NCI-H2107 treated with DMSO at 0.1 percent for 48 hours (cell line): Measurements from ENCODE around the gene TMEM156.

Source experiments
- DNase-seq: peaks from one replicate; lab custom pipeline; 2025; ENCODE audit not compliant: unreplicated experiment; lab: John Stamatoyannopoulos, UW

Gene TMEM156, protein sequence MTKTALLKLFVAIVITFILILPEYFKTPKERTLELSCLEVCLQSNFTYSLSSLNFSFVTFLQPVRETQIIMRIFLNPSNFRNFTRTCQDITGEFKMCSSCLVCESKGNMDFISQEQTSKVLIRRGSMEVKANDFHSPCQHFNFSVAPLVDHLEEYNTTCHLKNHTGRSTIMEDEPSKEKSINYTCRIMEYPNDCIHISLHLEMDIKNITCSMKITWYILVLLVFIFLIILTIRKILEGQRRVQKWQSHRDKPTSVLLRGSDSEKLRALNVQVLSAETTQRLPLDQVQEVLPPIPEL

DNA sequence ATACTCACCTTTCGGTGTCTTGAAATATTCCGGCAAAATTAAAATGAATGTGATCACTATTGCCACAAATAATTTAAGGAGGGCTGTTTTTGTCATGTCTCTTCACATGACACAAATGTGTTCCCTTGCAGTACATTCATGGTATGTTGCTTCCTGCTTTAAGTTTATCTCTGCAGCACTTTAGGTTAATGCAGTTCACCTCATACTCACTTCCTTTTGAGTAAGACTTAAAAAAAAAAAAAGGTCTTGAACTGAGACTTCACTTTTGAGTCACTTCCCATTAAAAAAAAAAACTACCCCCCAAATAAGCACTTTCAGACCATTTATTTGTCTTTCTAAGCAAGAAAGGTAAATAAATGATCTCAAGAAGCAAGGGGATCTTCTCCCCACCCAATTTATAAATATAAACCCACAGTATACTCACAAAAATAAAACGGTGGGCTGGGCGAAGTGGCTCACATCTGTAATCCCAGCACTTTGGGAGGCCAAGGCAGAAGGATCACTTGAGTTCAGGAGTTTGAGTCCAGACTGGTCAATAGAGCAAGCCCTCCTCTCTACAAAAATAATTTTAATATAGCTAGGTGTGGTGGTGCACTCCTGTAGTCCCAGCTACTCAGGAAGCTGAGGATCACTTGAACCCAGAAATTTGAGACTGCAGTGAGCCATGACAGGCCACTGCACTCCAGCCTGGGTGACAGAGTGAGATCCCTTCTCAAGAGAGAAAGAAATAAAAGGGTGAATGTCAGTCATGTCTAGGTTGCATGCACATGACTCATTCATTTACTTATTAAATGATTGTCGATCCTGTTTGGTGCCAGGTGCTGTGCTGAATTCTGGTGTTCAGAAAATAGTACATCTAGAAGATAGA lies at the start of gene TMEM156:
TSS of gene TMEM156 (minus strand) at position 192 of the 868 bp plus-strand sequence. CDS start at position 96, 96 bp downstream.
- DNase-seq: no peak

DNA sequence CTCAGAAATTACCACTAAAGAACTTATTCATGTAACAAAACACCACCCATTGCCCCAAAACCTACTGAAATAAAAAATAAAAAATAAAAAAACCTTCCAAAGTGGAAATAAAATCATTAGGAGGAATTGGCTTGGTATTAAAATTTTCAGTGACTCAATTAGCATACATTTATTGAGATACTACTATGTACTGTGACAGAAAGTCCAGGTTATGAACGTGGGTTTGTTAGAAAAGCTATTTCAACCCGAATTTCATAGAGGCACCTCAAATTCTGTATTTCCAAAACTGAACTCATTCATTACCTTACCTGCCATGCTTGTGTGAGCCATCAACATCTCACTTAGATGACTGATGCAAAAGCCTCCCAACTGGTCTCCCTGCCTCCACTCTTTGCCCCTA lies 46.6 kb upstream of the TMEM156 start:
- no peak for DNase-seq

DNA sequence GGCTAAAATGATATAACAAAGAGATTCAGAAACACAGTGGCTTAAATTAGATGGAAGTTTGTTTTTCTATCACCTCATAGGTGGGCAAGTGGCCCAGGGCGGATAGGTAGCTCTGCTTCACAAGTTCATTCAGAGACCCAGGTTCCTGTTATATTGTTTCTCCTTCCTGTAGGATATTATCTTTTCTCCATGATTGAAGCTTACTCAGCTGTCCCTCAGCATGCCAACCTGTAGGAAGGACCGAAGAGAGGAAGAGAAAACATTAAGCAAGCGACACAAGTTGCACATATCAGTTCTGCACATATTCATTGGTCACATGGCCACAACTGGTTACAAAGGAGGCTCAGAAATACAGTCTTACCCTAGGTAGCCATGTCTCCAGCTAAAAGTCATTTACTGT lies 36.7 kb upstream of the TMEM156 start:
- DNase-seq: no peak

DNA sequence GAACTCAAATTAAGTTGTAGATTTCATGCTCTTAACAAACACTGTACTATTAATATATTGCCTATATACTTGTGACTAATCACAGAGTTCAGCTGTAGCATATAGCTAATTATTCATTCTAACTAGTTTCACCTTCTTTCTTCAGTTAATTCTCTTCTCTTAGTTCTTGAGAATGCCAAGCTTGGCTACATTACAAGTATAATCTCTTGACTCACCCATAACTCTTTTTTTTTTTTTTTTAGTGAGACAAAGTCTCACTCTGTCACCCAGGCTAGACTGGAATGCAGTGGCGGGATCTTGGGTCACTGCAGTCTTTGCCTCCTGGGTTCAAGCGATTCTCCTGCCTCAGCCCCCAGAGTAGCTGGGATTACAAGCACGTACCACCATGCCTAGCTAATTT lies 35.2 kb upstream of the TMEM156 start:
- DNase-seq: no peak

DNA sequence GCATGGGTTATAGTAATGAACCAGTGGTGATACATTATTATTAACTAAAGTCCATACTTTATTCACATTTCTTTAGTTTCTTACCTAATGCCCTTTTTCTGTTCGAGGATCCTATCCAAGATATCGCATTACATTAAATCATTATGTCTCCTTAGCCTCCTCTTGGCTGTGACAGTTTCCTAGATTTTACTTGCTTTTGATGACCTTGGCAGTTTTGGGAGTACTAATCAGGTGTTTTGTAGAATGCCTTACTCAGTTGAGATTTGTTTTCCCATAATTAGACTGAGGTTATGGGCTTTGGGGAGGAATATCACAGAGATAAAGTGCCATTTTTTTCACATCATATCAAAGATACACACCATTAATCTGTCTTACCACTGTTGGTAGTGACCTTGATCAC lies 34.8 kb upstream of the TMEM156 start:
- DNase-seq: no peak

DNA sequence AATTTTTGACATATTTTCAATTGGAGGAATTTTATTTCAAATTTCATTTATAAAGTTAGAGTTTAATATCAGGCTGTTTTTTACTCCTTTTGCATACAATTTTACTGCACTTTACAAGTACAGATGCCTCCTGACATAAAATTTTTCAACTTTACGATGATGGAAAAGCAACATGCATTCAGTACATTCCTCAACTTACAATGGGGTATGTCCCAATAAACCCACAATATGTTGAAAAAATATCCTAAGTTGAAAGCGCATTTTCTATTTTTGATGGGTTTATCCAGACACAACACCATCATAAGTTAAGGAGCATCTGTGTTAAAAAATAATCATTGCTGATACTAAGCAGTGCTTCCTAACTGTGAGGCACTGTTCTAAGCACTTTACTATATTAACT lies 34.2 kb upstream of the TMEM156 start:
- DNase-seq: no peak

DNA sequence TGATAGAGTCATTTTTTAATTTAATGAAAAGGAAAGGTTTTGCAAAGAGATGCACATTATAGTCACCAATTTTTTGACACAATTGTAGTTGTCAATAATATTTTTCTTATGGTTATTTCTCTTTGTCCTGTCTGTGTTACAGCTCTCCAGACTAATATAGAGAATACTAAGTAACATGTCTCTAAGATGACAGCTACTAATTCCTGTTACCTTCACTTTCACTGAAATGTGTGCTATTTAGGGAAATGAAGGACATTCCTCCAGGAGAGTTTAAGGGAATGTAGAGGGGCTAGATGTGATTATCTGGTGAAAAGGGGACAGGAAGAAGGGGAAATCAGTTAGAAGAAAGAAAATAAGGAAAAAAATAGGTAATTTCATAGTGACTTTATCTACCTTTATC lies 31.2 kb upstream of the TMEM156 start:
- DNase-seq: no peak

DNA sequence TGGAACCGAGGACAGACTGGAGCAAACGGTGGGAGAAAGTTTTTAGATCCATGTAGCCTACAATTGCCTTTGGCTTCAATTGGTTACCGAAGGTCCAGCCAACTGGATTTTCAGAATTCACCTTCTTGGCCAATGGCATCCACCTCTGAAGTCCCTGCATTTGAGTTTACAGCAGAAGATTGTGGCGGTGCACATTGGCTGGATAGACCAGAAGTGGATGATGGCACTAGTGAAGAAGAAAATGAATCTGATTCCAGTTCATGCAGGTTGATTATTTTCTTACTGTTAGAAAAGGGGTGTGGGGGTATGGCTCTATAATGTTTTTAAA lies 30.5 kb upstream of the TMEM156 start:
- no peak for DNase-seq

DNA sequence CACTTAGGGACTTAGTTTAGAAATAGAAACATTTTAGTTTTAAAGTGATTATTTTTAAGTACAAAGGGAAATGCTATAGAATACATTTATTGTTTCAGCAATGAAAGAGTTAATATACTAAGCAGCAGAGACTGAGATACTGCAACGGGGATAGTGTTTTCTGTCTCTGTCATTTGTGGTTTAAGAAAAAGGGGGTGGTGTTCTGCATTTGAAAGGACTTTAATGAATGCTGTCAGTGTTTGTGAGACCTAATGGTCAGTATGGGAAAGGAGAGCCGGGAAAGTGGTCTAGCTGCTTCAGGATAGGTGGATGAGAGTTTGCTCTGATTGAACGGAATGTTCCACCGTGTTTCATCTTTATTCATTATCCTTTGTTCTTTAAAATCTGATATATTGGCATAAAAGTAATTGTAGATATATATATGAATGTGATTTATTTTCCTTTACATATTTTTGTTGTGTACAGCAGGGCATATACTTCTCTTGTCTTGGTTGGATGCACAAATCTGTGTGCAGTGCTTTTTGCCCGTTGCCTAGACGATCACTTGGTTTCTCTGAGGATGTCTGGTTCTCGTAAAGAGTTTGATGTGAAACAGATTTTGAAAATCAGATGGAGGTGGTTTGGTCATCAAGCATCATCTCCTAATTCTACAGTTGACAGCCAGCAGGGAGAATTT lies 30.0 kb upstream of the TMEM156 start, which contains the start of gene KLHL5:
TSS of gene KLHL5 (plus strand) at position 139 of the 676 bp plus-strand sequence. CDS start at position 560, 421 bp downstream.
- no peak for DNase-seq

DNA sequence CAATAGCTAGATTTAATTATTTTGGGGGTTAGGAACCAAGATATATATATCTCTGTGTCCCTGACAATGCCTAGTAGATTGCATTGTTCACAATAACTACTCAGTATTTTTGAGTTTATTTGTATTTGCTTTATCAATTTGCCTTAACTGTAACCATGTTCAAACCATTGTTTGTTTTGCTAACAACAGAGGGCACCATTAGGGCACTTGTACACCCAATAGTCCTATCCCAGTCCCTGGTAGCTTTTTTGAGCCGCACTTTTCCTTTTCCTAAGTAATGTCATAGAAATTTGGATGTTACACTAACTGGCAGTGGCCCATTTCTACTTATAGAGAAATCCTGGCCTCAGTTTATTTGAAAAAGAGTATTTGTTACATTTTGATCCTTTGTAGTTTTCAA lies 29.2 kb upstream of the TMEM156 start:
- no peak for DNase-seq

DNA sequence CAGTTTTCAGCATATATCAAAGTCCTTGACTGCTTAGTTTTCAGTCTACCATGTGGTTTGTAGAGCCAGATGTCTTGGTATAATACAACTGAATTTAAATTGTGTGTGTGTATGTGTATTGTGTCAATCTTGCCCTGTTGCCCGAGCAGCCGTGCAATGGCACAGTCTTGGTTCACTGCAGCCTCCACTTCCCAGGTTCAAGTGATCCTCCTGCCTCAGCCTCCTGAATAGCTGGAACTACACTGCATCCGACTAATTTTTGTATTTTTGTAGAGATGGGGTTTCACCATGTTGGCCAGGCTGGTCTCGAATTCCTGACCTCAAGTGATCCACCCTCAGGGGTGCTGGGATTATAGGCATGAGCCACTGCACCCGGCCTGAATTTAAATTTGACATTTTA lies 23.8 kb upstream of the TMEM156 start:
- no peak for DNase-seq

DNA sequence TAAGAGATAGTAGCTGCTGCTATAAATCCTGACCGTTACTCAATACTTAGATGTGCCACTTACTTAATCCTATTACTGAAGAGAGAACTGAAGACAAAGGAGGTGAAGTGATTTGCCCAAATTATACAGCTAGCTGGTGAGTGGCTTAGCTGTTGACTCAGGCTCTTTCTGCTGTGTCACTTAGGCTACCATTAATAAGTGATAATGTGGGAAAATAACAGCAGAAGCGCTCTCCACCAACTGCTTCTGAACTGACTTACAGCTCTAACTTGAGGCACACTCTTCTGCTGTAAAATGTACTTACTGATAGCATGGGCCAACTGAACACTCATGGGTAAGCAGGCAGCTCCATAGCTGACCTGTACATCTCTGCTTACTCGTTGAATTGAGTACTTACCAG lies 22.3 kb upstream of the TMEM156 start:
- no peak for DNase-seq

DNA sequence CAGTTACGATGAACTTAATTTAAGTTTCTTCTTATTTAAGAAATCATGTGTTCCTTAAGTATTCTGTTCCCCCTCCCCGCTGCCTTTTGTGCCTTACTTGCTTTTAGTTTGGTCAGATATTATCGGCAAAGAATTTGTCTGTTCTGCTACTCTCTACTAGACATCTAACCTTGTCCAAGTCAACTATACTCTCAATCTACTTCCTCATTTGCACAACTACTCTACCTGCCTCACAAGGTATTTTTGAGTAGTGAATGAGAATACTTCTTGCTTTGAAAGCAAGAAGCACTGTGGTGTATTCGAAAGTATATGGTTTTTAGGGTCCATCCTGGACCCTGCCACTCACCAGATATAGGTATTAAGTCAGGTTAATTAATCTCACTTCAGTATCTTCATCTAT lies 21.8 kb upstream of the TMEM156 start:
- DNase-seq: no peak

DNA sequence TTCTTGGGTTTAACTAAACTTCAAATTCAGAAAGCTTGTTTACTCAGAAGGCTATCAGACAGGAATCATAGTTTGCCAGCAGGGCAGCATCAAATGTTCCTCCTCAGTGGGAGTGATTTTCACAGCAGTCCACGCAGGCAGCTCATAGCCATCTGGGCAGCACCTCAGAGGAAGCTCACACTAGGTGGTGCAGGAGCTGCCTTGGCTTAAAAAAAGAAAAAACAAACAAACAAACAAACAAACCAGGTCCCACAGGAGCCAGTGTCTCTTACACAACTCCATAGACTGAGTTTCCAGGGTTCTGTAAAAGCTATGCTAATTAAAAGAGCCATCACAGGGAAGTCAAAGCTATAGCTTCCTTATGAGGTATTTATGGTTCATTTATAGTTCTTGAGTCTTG lies 19.3 kb upstream of the TMEM156 start:
- DNase-seq: no peak

DNA sequence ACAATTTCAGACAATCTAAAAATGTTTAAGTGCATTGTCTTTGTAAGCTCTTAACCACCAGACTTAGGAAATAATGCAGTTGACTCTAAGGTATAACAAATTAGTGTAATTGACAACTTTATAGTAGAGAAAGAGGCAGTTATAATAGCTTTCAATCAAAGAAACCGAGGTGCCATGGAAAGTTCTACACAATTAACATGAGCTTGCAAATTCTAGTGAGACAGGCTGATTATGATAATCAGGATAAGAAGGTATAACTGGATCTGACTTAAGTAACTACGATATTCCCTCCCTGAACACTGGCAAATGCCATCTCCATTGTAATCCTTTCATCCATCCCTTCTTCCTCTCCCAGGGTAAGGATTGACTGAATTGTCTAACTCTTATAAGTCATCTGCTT lies 18.4 kb upstream of the TMEM156 start:
- DNase-seq: no peak

DNA sequence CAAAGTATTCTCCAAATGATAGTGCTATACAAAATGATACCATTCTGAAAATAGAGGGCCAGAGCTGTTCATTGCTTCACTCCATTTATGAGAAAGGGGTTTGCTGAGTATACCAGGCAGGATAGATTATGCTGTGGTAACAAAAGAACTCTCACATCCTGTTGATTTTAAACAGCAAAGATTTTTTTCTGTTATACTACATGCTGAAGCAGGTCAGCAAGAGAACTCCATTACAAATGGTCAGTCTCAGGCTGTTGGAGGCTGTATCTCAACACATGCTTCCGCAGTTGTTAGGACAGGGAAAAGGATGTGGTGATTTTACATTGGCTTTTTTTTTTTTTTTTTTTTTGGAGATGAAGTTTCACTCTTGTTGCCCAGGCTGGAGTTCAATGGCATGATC lies 16.1 kb upstream of the TMEM156 start:
- DNase-seq: no peak

DNA sequence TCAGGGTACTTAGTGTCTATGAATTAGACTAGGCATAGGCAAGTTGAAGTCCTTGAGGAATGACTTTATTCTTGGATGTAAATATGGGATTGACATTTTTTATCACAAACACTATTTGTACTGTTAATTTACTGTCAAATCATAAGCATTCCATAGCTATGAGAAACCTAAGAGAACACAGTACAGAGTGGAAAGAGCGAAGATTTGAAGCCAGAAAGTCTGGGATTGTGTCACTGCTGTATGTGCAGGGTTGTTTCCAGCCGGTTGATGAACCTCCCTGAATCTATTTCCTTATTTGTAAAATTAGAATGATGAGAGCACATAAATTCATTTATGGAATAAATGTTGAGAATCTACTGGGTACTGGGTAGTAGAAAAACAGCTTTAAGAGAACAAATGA lies 15.5 kb upstream of the TMEM156 start:
- DNase-seq: no peak

DNA sequence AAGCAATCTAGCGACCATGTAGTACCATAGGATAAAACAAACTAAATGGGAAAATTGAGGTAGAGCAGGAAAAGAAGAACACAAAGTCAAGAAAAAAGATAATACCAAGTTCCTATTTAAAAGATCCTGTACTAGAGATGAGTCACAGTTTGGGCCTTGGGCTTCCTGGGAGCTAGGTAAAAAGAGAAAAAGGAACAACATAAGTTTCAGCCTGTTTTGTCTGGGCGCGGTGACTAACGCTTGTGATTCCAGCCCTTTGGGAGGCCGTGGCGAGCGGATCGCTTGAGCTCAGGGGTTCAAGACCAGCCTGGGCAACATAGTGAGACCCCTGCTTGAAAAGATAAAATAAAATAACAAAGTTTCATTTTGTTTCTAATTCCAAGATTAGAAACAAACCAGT lies 14.0 kb upstream of the TMEM156 start:
- no peak for DNase-seq

DNA sequence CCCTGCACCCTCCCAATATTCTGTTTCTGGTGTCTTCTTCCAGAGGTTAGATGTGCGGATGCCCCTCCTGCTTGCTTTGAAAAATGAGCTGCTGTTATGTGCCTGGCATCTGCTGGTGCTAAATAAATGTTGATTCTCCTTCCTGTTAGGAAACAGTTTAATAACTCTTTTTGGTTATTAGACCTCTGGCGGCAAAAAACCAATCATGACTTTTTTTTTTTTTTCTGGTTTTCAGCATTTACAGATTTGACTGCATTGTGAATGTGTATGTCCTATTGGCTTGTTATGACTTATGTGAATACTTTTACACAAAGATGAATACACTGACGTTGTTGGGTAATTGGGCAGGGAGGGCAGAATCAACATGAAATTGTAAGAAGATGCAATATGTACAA lies 13.6 kb upstream of the TMEM156 start:
- no peak for DNase-seq

DNA sequence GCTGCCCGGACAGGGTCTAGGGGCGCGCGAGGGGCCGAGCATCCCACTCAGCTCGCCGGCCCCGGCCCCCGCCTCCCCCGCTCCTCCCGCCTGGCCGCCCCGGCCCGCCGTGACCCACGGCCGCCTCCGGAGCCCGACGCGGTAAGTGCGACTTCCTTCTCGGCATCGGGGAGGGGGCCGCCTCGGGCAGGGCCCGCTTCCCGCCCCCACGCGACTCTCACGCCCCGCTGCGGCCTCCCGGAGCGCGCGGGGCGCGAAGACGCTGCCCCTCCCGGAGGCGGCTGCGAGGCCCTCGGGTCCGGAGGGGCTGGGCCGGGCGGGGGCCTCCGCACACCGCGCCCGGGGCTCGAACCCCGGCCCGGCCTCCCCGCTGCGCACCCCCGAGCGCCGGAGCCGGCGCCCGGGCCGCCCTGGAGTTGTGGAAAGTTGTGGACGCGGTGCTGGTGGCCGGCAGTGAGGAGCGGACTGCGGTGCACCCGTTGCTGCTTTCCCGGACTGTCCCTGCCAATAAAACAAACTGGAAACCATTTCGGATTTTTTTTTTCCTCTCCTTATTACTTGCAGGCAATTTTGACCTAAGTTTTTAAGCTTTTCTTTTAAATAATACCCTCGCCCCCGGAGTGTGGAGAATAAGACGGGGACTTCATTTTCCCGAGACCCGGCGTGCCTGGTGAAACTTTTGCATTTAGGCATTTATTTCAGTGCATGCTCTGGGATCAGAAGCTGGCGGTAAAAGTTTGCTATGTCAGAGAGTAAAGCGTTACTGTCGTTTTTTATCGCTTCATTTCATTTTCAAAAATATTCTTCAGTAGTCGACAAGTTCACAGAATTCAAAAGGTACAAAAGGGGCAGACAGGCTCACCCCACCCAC lies 13.0 kb upstream of the TMEM156 start:
- no peak for DNase-seq

DNA sequence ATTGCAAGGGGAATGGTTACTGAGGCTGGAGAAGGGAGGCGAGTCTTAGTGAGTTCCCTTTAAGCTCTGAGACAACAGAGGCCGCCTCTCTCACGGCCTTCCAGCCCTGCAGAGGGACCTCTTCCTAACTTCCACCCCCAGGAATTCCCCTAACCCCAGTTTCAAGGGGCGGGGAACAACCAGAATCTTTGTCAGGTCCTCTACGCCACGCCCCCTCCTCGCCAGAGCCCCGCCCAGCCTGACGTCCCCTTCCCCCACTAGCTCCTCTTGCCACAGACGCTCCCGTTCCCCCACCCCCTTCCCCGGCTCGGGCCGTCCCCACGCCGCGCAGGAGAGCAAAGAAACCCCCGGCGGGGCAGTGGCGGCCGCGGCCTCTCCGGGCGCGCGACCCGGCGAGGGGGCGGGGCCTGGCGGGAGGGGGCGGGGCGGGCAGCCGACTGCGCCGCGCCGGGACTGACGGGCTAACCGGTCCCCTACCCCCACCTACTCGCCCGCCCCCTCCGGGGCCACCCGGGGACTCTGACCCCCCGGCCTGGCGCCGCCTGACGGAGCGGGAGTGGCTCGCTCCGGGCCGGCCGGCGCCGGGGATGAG lies 12.3 kb upstream of the TMEM156 start:
- DNase-seq: no peak
